B cell (primary cell): ENCODE data around the gene SDSL. TPM values are rescaled to one million over a fixed set of nuclear protein-coding genes. Genes with fewer than 3 reads are reported as not detected.

Experiments used
- ATAC-seq: fragments of 200-7000 bp; cut with Tn5 transposase; one replicate; pipeline ENCODE4 v1.10.0; 2021; ENCODE audit warnings: low read depth, mild to moderate bottlenecking, moderate number of reproducible peaks, moderate library complexity
- CTCF ChIA-PET: fragments of 350-600 bp; sonication (Branson Sonifier 250); formaldehyde crosslinking; loops from one replicate; lab custom pipeline; 2021; ENCODE audit warnings: antibody characterized with exemption, inconsistent platforms; lab: Charles Lee
- POLR2A ChIA-PET: fragments of 350-600 bp; sonication (Branson Sonifier 250); formaldehyde crosslinking; loops from one replicate; lab custom pipeline; 2021; ENCODE audit warnings: antibody characterized with exemption; lab: Charles Lee
- DNase-seq: peaks from one replicate; pipeline ENCODE4 v3.0.0; 2013
- H2AFZ ChIP-seq: 2 replicates; pipeline ENCODE4 v1.6.1; 2012; ENCODE audit warnings: mild to moderate bottlenecking, low read depth, low read length; ENCODE audit not compliant: insufficient read depth, poor library complexity, severe bottlenecking
- H3K27ac ChIP-seq, 2 donors: 1 replicate in 1 of 2; 2 replicates in 1 of 2; pipeline ENCODE4 v1.5.1; 2012 to 2013; ENCODE audit warnings: low read length in 2 of 2, mild to moderate bottlenecking in 2 of 2, moderate library complexity in 1 of 2
- H3K27me3 ChIP-seq, 4 experiments: fragments of 200-600 bp in 1 of 4; sonication (generic) in 1 of 4; replicated peaks in 1 of 4; 1 replicate in 2 of 4; 2 replicates in 2 of 4; pipeline versions ENCODE4 v1.6.1 to v1.7.0; 2013 to 2016; ENCODE audit warnings: low read length in 3 of 4, mild to moderate bottlenecking in 2 of 4, mixed read lengths in 1 of 4, moderate library complexity in 1 of 4; ENCODE audit not compliant: insufficient read depth in 4 of 4, control insufficient read depth in 3 of 4; ENCODE audit errors: control extremely low read depth in 1 of 4
- H3K36me3 ChIP-seq, 2 experiments: replicated peaks in 1 of 2; 1 replicate in 1 of 2; 2 replicates in 1 of 2; pipeline versions ENCODE4 v1.6.1 to v1.7.1; 2013; ENCODE audit warnings: low read length in 1 of 2; ENCODE audit not compliant: insufficient read depth in 2 of 2, control insufficient read depth in 1 of 2; ENCODE audit errors: control extremely low read depth in 1 of 2, extremely low read depth in 1 of 2
- H3K4me1 ChIP-seq, 2 donors: fragments of 200-600 bp in 1 of 2; sonication (generic) in 1 of 2; 1 replicate in 1 of 2; 2 replicates in 1 of 2; pipeline versions ENCODE4 v1.5.1 to v1.6.1; 2013 to 2017; ENCODE audit warnings: low read length in 2 of 2; ENCODE audit not compliant: control insufficient read depth in 2 of 2, insufficient read depth in 2 of 2
- H3K4me2 ChIP-seq: replicated peaks from 2 replicates; pipeline ENCODE3; 2012; ENCODE audit warnings: mild to moderate bottlenecking, low read depth, low read length; ENCODE audit not compliant: poor library complexity, severe bottlenecking
- H3K4me3 ChIP-seq, 5 experiments: fragments of 200-600 bp in 1 of 5; sonication (generic) in 1 of 5; 1 replicate in 3 of 5; 2 replicates in 2 of 5; pipeline versions ENCODE4 v1.5.1 to v1.7.0; 2011 to 2016; ENCODE audit warnings: low read length in 4 of 5, mild to moderate bottlenecking in 4 of 5, low read depth in 2 of 5, control low read depth in 1 of 5, moderate library complexity in 1 of 5; ENCODE audit not compliant: insufficient read depth in 1 of 5; ENCODE audit errors: control extremely low read depth in 1 of 5, extremely low read depth in 1 of 5
- H3K79me2 ChIP-seq: fragments of 200-600 bp; sonication (generic); one replicate; pipeline ENCODE4 v1.6.0; 2016; ENCODE audit warnings: low read length; ENCODE audit not compliant: control insufficient read depth, insufficient read depth
- H3K9ac ChIP-seq: fragments of 200-600 bp; sonication (generic); 2 replicates; pipeline ENCODE4 v1.6.1; 2017; ENCODE audit warnings: mild to moderate bottlenecking, low read length, moderate library complexity
- H3K9me3 ChIP-seq, 3 donors: one replicate each; pipeline versions ENCODE4 v1.6.1 to v1.7.1; 2013; ENCODE audit warnings: low read length in 2 of 3; ENCODE audit not compliant: control insufficient read depth in 2 of 3, insufficient read depth in 1 of 3; ENCODE audit errors: control extremely low read depth in 1 of 3
- H4K20me1 ChIP-seq: 2 replicates; pipeline ENCODE4 v1.6.0; 2012; ENCODE audit warnings: mild to moderate bottlenecking, low read length; ENCODE audit not compliant: insufficient read depth, control insufficient read depth, poor library complexity, severe bottlenecking
- H3K27ac Mint-ChIP-seq: one replicate; pipeline ENCODE4 v1.8.0; 2021; ENCODE audit warnings: mixed read lengths
- H3K27me3 Mint-ChIP-seq: one replicate; pipeline ENCODE4 v1.8.0; 2021; ENCODE audit warnings: mixed read lengths
- H3K4me1 Mint-ChIP-seq: one replicate; pipeline ENCODE4 v1.8.0; 2021; ENCODE audit warnings: mixed read lengths
- H3K4me3 Mint-ChIP-seq: one replicate; pipeline ENCODE4 v1.8.0; 2021; ENCODE audit warnings: mixed read lengths
- H3K9me3 Mint-ChIP-seq: one replicate; pipeline ENCODE4 v1.8.0; 2022; ENCODE audit warnings: mixed read lengths; ENCODE audit not compliant: insufficient read depth
- CTCF ChIP-seq: fragments of 200-600 bp; IDR thresholded peaks from one replicate; pipeline ENCODE4 v1.8.0; 2022; ENCODE audit warnings: antibody characterized with exemption, mild to moderate bottlenecking
- EZH2 ChIP-seq: IDR thresholded peaks from 2 replicates; pipeline ENCODE4 v1.6.1; 2012; ENCODE audit warnings: borderline replicate concordance, low read depth, mild to moderate bottlenecking, moderate library complexity, low read length; ENCODE audit not compliant: insufficient read depth, poor library complexity, severe bottlenecking
- WGBS: methylation state at CpG from one replicate; pipeline ENCODE4 v1.1.5; 2013; ENCODE audit warnings: missing lambda C conversion rate; ENCODE audit not compliant: insufficient coverage; 5-methylcytosine and 5-hydroxymethylcytosine counted together
- intact Hi-C: fragments of 100-400 bp; cut with micrococcal nuclease; formaldehyde crosslinking; loops from one replicate; pipeline ENCODE4 v1.10.0; 2022
- polyA plus RNA-seq: library from polyadenylated mRNA; depleted of rRNA; stranded (reverse); fragments of >200 nt; gene quantifications from 2 replicates; pipeline ENCODE4 v1.2.3, GENCODE V29; 2012
- total RNA-seq, 2 donors: library from RNA; stranded (reverse); fragments of 120-200 nt in 1 of 2; gene quantifications; 1 replicate in 1 of 2; 2 replicates in 1 of 2; pipeline versions ENCODE4 v1.2.3 to v1.2.4, GENCODE V29; 2013 to 2022

Gene SDSL
- total and polyA plus RNA-seq, 2 donors (not counting 1 experiment from before 2014, with no cell fraction given), result 0.15 to 0.64 TPM

GRCh38 chr12:113456199-113456598 is 34.0 kb downstream of the SDSL start:
- no peak overlapping the region for H3K4me2 ChIP-seq
- no peaks in the 10 kb centered on the region for H3K9me3 ChIP-seq
- no peaks in the 10 kb centered on the region for H3K36me3 ChIP-seq
- Mint-ChIP-seq H3K9me3 (no peaks in the 10 kb centered on the region), H3K27ac (no peak overlapping the region), H3K4me1 (no peaks in the 10 kb centered on the region), H3K4me3 (no peak overlapping the region), H3K27me3 (peaks cover 33% of the 10 kb centered on the region)
- no peaks in the 10 kb centered on the region for H3K79me2 ChIP-seq
- H2AFZ ChIP-seq, result no peak overlapping the region
- POLR2A ChIA-PET, result no interaction called here
- DNase-seq, result no peak
- no peaks in the 10 kb centered on the region for H4K20me1 ChIP-seq
- H3K27me3 ChIP-seq, result peaks cover 0 to 19% (median 11%) of the 10 kb centered on the region in 4 experiments
- TF ChIP-seq CTCF, result no peak
- TF ChIP-seq EZH2, result no peak
- no peak overlapping the region for H3K27ac ChIP-seq
- no peaks in the 10 kb centered on the region for H3K4me1 ChIP-seq
- CTCF ChIA-PET, result no interaction called here
- no peak overlapping the region for H3K9ac ChIP-seq
- WGBS, result no CpG with 5 or more reads among the region's 2 CpGs
- intact Hi-C loops, result no loop called here
- H3K4me3 ChIP-seq, result no peak overlapping the region
- no peak for ATAC-seq

- no peaks in the 10 kb centered on the region for H3K36me3 ChIP-seq
- no peaks in the 10 kb centered on the region for H3K79me2 ChIP-seq
- Mint-ChIP-seq H3K4me1 (no peaks in the 10 kb centered on the region), H3K27me3 (peaks cover 37% of the 10 kb centered on the region), H3K9me3 (no peaks in the 10 kb centered on the region), H3K4me3 (no peak overlapping the region), H3K27ac (no peak overlapping the region)
- TF ChIP-seq CTCF (no peak), EZH2 (no peak)
- no peak for ATAC-seq
- peaks cover 0 to under 1% (median 0%) of the 10 kb centered on the region in 3 donors for H3K9me3 ChIP-seq
- no peak overlapping the region for H3K4me2 ChIP-seq
- intact Hi-C loops, result no loop called here
- no peaks in the 10 kb centered on the region for H3K4me1 ChIP-seq
- H3K27ac ChIP-seq, result no peak overlapping the region
- no peak overlapping the region for H2AFZ ChIP-seq
- 77% methylated on average over 4 of the region's 4 CpGs for WGBS
- peaks cover 0 to 24% (median 15%) of the 10 kb centered on the region in 4 experiments for H3K27me3 ChIP-seq
- CTCF ChIA-PET, result no interaction called here
- no peak for DNase-seq
- H4K20me1 ChIP-seq, result no peaks in the 10 kb centered on the region
- H3K4me3 ChIP-seq, result no peak overlapping the region
- POLR2A ChIA-PET, result no interaction called here
- no peak overlapping the region for H3K9ac ChIP-seq
Observed at GRCh38 chr12:113456761-113457160, 34.6 kb downstream of the SDSL start.
